Caco-2 (cell line): ENCODE data around the gene GAL3ST3. TPM values are rescaled to one million over a fixed set of nuclear protein-coding genes. Genes with fewer than 3 reads are reported as not detected.
A peak's percentile ranks its signal among the peaks of the same experiment; 100 is the strongest.
"Not testable (repeated sequence)": the region's sequence is repeated elsewhere in the genome, so short reads cannot be mapped to it uniquely, and the experiment has no call there.

Source experiments
- BruUV-seq: library from RNA; stranded (reverse); fragments of 400-500 nt; replicated peaks from 2 replicates; lab custom pipeline; 2021; lab: Mats Ljungman, UMichigan
- CTCF ChIA-PET: fragments of 300-600 bp; sonication (Branson Sonifier 250); formaldehyde crosslinking; loops from one replicate; lab custom pipeline; 2022; ENCODE audit warnings: antibody characterized with exemption; lab: Charles Lee
- POLR2A ChIA-PET: fragments of 300-600 bp; sonication (Branson Sonifier 250); formaldehyde crosslinking; loops from one replicate; lab custom pipeline; 2022; ENCODE audit warnings: antibody characterized with exemption; lab: Charles Lee
- DNase-seq, 2 experiments: peaks; one replicate each; pipeline versions ENCODE4 v3.0.0 to v3.0.0-alpha.2; 2020 to 2022
- H3K27me3 ChIP-seq: replicated peaks from 2 replicates; pipeline ENCODE4 v1.6.0; 2011; ENCODE audit warnings: low read length; ENCODE audit not compliant: control insufficient read depth, insufficient read depth
- H3K36me3 ChIP-seq: 2 replicates; pipeline ENCODE4 v1.5.1; 2011; ENCODE audit warnings: low read length; ENCODE audit not compliant: control insufficient read depth, insufficient read depth
- H3K4me1 ChIP-seq: fragments of 250-450 bp; sonication (Bioruptor Pico); 2 replicates; pipeline ENCODE4 v1.5.1; 2020; ENCODE audit warnings: mild to moderate bottlenecking
- H3K4me3 ChIP-seq: 2 replicates; pipeline ENCODE4 v1.5.1; 2011; ENCODE audit warnings: low read depth, mild to moderate bottlenecking, control low read depth, low read length
- H3K9me3 ChIP-seq: fragments of 250-450 bp; sonication (Bioruptor Pico); 2 replicates; pipeline ENCODE4 v1.5.1; 2020; ENCODE audit warnings: mild to moderate bottlenecking, moderate library complexity
- H3K27ac Mint-ChIP-seq: one replicate; pipeline ENCODE4 v1.8.0; 2022; ENCODE audit warnings: mixed read lengths; ENCODE audit not compliant: unreplicated experiment
- H3K27me3 Mint-ChIP-seq: one replicate; pipeline ENCODE4 v1.8.0; 2022; ENCODE audit warnings: mixed read lengths; ENCODE audit not compliant: insufficient read depth, unreplicated experiment
- H3K36me3 Mint-ChIP-seq: one replicate; pipeline ENCODE4 v1.8.0; 2022; ENCODE audit warnings: mild to moderate bottlenecking, mixed read lengths; ENCODE audit not compliant: insufficient read depth, unreplicated experiment
- H3K4me1 Mint-ChIP-seq: one replicate; pipeline ENCODE4 v1.8.0; 2022; ENCODE audit warnings: low read depth, mixed read lengths; ENCODE audit not compliant: unreplicated experiment
- H3K4me3 Mint-ChIP-seq: one replicate; pipeline ENCODE4 v1.8.0; 2022; ENCODE audit warnings: mild to moderate bottlenecking, moderate library complexity, mixed read lengths; ENCODE audit not compliant: unreplicated experiment
- H3K9me3 Mint-ChIP-seq: one replicate; pipeline ENCODE4 v1.8.0; 2022; ENCODE audit warnings: mixed read lengths; ENCODE audit not compliant: unreplicated experiment
- intact Hi-C: fragments of 100-400 bp; cut with micrococcal nuclease; formaldehyde crosslinking; loops from one replicate; pipeline ENCODE4 v1.10.0; 2022; ENCODE audit not compliant: unreplicated experiment
- total RNA-seq: library from RNA; stranded (reverse); gene quantifications from 2 replicates; pipeline ENCODE4 v1.2.3, GENCODE V29; 2022
- TF ChIP-seq, protein P1 (sequence below), 2 experiments: fragments of 200-600 bp in 1 of 2; IDR thresholded peaks; 1 replicate in 1 of 2; 2 replicates in 1 of 2; pipeline versions ENCODE4 v1.5.1 to v1.8.0; 2011 to 2022; ENCODE audit warnings: antibody characterized with exemption in 1 of 2, control low read depth in 1 of 2, inconsistent platforms in 1 of 2, low read depth in 1 of 2, low read length in 1 of 2, mild to moderate bottlenecking in 1 of 2, moderate library complexity in 1 of 2; ENCODE audit not compliant: insufficient read depth in 1 of 2, severe bottlenecking in 1 of 2, unreplicated experiment in 1 of 2

The GAL3ST3 gene
- total RNA-seq, 1 experiment from 2014 or later: not detected

DNA sequence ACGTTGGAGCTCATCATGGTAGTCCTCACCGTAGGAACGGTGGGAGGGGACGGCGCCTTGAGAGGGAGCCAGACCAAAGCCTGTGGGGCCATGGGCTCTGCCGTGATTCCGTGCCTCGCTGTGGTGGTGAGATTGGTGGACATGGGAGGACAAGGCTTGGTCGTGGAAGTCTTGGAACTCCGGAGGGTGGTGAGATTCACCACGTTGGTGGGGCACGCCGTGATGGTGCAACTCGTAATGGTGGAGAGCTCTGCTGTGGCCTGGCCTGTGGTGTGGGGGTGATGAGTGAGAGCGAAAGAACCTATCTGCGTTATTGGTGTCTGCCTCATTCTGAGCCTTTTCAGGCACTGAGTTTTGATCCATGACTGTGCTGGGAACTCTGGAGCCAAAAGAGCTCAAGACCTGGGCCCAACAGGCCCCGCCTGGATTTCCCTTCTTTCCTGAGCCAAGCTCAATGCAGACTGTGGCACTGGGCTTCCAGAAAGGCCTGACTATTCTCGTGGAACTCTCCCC, 22.9 kb downstream of the GAL3ST3 start, which contains the start of gene CATSPER1:
Gene CATSPER1, minus strand, starts transcription at position 463 of the 513 bp plus-strand sequence. Its CDS starts 100 bp downstream, at position 363.
- no peaks in the 10 kb centered on the region for H3K4me1 ChIP-seq
- H3K27me3 ChIP-seq: no peaks in the 10 kb centered on the region
- CTCF ChIA-PET: no interaction called here
- intact Hi-C loops: no loop called here
- no peaks in the 10 kb centered on the region for H3K36me3 ChIP-seq
- H3K9me3 ChIP-seq: no peaks in the 10 kb centered on the region
- Mint-ChIP-seq H3K27ac (no peak within 1 kb of the TSS), H3K36me3 (no peaks in the 10 kb centered on the region), H3K4me3 (no peak within 1 kb of the TSS), H3K4me1 (no peaks in the 10 kb centered on the region), H3K9me3 (no peaks in the 10 kb centered on the region), H3K27me3 (peaks cover 3% of the 10 kb centered on the region)
- no peak for DNase-seq
- TF ChIP-seq, protein P1, sequence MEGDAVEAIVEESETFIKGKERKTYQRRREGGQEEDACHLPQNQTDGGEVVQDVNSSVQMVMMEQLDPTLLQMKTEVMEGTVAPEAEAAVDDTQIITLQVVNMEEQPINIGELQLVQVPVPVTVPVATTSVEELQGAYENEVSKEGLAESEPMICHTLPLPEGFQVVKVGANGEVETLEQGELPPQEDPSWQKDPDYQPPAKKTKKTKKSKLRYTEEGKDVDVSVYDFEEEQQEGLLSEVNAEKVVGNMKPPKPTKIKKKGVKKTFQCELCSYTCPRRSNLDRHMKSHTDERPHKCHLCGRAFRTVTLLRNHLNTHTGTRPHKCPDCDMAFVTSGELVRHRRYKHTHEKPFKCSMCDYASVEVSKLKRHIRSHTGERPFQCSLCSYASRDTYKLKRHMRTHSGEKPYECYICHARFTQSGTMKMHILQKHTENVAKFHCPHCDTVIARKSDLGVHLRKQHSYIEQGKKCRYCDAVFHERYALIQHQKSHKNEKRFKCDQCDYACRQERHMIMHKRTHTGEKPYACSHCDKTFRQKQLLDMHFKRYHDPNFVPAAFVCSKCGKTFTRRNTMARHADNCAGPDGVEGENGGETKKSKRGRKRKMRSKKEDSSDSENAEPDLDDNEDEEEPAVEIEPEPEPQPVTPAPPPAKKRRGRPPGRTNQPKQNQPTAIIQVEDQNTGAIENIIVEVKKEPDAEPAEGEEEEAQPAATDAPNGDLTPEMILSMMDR (IDR thresholded peaks at IDR 0.05; ENCODE audit: insufficient read depth in 1 of 2, low read depth in 1 of 2, low read length in 1 of 2, severe bottlenecking in 1 of 2, unreplicated experiment in 1 of 2): no peak
- no peak within 1 kb of the TSS for H3K4me3 ChIP-seq
- POLR2A ChIA-PET: no interaction called here
- no TSS peak for BruUV-seq

DNA sequence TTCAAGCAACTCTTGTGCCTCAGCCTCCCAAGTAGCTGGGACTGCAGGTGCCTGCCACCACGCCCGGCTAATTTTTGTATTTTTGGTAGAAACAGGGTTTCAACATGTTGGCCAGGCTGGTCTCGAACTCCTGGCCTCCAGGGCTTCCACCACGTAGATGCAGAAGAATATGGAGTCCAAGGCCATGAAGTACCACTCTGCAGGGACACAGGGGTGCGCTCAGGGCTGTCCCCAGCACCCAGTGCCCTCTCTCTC, 25.8 kb downstream of the GAL3ST3 start:
- H3K27ac Mint-ChIP-seq, H3K36me3 Mint-ChIP-seq, H3K4me1 Mint-ChIP-seq, H3K27me3 Mint-ChIP-seq, POLR2A ChIA-PET, H3K4me1 ChIP-seq, H3K9me3 ChIP-seq, H3K27me3 ChIP-seq, DNase-seq, H3K36me3 ChIP-seq, H3K4me3 ChIP-seq, H3K4me3 Mint-ChIP-seq, H3K9me3 Mint-ChIP-seq, BruUV-seq: not testable (repeated sequence)
- intact Hi-C loops: loop anchor here (2.0 kb wide), 1 partner anchor 20 kb away; the partner anchor contains the start of genes BANF1 and EIF1AD
- CTCF ChIA-PET: interaction anchor here (0.5 to 1.5 kb wide), 4 partner anchors 18 to 198 kb away, joined by 3 to 8 read pairs (median 4); partner anchors contain the start of gene CCDC85B

DNA sequence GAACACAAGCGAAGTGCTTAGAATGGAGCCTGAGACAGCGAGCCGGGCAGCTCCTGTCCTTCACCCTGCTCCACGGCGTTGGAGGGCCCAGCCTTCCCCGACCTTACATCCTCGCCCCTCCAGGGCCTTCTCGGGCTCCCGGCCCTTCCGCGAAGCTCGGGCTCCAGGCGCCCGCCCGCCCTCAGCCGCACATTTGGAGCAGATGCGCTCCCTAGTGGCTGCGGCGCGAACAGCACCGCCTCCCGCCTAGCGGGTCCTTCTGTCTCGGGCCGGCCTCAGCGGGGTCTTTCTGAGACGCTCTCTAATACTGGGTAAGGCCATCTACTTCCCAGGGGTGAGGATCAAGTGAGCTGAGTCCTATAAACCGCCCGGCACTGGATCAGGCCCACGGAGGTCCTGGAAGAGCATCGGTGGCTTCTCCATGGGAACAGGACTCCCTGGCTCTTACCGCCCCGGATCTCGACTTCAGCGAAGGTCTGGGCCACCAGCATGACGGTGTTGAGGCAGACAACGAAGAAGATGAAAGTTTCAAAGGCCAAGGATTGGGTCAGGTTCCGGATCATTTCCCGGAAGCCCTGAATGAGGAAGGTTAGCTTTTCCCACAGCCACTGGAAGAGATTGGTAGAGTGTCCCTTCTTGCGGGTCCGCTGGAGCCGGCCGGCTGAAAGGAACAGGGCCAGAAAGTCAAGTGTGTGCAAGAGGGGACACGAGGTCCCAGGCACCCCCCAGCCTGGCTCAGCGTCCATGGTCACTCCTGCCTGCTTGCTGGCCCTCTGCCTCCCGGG, 26.4 kb downstream of the GAL3ST3 start:
- intact Hi-C loops: loop anchor here (1.0 to 2.0 kb wide), 2 partner anchors 20 to 33 kb away; partner anchors contain the start of genes BANF1 and EIF1AD
- TF ChIP-seq, protein P1 (IDR thresholded peaks at IDR 0.05; ENCODE audit: insufficient read depth in 1 of 2, low read depth in 1 of 2, low read length in 1 of 2, severe bottlenecking in 1 of 2, unreplicated experiment in 1 of 2): peak; percentile 96
- H3K9me3 Mint-ChIP-seq: no peaks in the 10 kb centered on the region
- Histone ChIP-seq H3K9me3 (no peaks in the 10 kb centered on the region), H3K27me3 (no peaks in the 10 kb centered on the region), H3K4me1 (no peaks in the 10 kb centered on the region), H3K36me3 (no peaks in the 10 kb centered on the region), H3K4me3 (no peak overlapping the region; the same call in 1 of the 2 replicates)
- no peaks in the 10 kb centered on the region for H3K36me3 Mint-ChIP-seq
- peak overlapping the region; percentile 40 for H3K27ac Mint-ChIP-seq
- no peaks in the 10 kb centered on the region for H3K4me1 Mint-ChIP-seq
- peak; percentile 73 to 89 for DNase-seq
- CTCF ChIA-PET: interaction anchor here (0.5 to 1.5 kb wide), 14 partner anchors 9 to 664 kb away, joined by 3 to 8 read pairs (median 4); partner anchors contain the start of genes BANF1 and CCDC85B
- BruUV-seq: no TSS peak
- peaks cover 3% of the 10 kb centered on the region for H3K27me3 Mint-ChIP-seq
- POLR2A ChIA-PET: interaction anchor here (0.6 kb wide), 3 partner anchors 29 to 375 kb away, joined by 4 to 6 read pairs (median 5); partner anchors contain the start of genes FIBP and SF3B2
- peak overlapping the region; percentile 63 for H3K4me3 Mint-ChIP-seq
